Islet precursor cell (in vitro differentiated cells): ENCODE results near the gene ZCCHC24.

Experiments
- DNase-seq: peaks from one replicate; pipeline ENCODE4 v3.0.0-alpha.2; 2018

The ZCCHC24 gene

GRCh38 chr10:79445977-79446757, 743 bp upstream of the ZCCHC24 start:
- DNase-seq = peak; percentile 89

- peak; percentile 62 for DNase-seq
These were observed 965 bp downstream of the ZCCHC24 start for GRCh38 chr10:79444199-79445119.

- peak; percentile 10 for DNase-seq
These were observed 1.9 kb downstream of the ZCCHC24 start for GRCh38 chr10:79443338-79444198.

- peak; percentile 33 for DNase-seq
These were observed 3.0 kb downstream of the ZCCHC24 start for GRCh38 chr10:79442171-79443040.

- peak; percentile 41 for DNase-seq
These were observed 4.0 kb downstream of the ZCCHC24 start for GRCh38 chr10:79441433-79441832.

- no peak for DNase-seq
These were observed 5.1 kb downstream of the ZCCHC24 start for GRCh38 chr10:79440281-79440680.

GRCh38 chr10:79438699-79439085, 6.7 kb downstream of the ZCCHC24 start:
- no peak for DNase-seq

- DNase-seq = no peak
These were observed 7.3 kb downstream of the ZCCHC24 start for GRCh38 chr10:79438021-79438698.

GRCh38 chr10:79437111-79437814, 8.2 kb downstream of the ZCCHC24 start:
- DNase-seq = no peak

- DNase-seq = no peak
These were observed 8.6 kb downstream of the ZCCHC24 start for GRCh38 chr10:79436850-79437103.

- no peak for DNase-seq
These were observed 9.2 kb downstream of the ZCCHC24 start for GRCh38 chr10:79436066-79436849.

GRCh38 chr10:79435271-79436065, 10.0 kb downstream of the ZCCHC24 start:
- no peak for DNase-seq

GRCh38 chr10:79434821-79435251, 10.6 kb downstream of the ZCCHC24 start:
- DNase-seq = no peak

- DNase-seq = no peak
These were observed 11.2 kb downstream of the ZCCHC24 start for GRCh38 chr10:79434223-79434687.

GRCh38 chr10:79433324-79434222, 11.9 kb downstream of the ZCCHC24 start:
- peak; percentile 77 for DNase-seq

- no peak for DNase-seq
These were observed 13.3 kb downstream of the ZCCHC24 start for GRCh38 chr10:79431891-79432831.

GRCh38 chr10:79431428-79431827, 14.0 kb downstream of the ZCCHC24 start:
- no peak for DNase-seq
